GM19240 (cell line): ENCODE data around the gene PEX7.
"Not testable (repeated sequence)": the region's sequence is repeated elsewhere in the genome, so short reads cannot be mapped to it uniquely, and the experiment has no call there.

ENCODE experiments used
- DNase-seq: peaks from one replicate; pipeline ENCODE4 v3.0.0; 2011; ENCODE audit warnings: low spot score; ENCODE audit not compliant: insufficient read length

PEX7 gene

GRCh38 chr6:136895901-136896300, 73.5 kb downstream of the PEX7 start:
- no peak for DNase-seq

- DNase-seq: no peak
Measured at GRCh38 chr6:136897071-136897470, 74.7 kb downstream of the PEX7 start.

GRCh38 chr6:136901212-136901784, 78.9 kb downstream of the PEX7 start:
- DNase-seq: no peak

DNA sequence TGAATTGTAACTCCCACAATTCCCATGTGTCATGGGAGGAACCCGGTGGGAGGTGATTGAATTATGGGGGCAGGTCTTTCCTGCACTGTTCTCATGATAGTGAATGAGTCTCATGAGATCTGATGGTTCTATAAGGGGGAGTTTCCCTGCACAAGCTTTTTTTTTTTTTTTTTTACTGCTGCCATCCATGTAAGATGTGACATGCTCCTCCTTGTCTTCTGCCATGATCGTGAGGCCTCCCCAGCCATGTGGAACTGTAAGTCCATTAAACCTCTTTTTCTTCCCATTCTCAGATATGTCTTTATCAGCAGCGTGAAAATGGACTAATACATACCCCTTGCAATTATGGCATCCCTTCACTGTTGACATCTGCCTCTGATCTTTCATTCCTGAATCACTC, 82.1 kb downstream of the PEX7 start:
- not testable (repeated sequence) for DNase-seq

DNA sequence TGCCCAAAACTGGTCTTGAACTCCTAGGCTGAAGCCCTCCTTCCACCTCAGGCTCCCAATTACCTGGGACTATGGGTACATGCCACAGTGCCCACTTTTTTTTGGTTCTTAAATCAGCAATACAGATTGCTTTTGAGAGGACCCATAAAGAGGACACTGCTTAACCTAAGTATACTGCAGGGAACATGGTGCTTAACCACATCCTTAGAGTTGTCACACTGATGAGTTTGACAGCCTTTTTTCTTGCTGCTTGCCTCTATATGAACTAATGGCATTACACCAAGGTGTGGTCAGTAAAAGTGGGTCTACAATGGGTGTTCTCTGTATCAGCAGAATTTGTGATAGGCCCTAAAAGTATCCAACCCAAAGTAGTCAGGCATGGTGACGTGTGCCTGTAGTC, 92.6 kb downstream of the PEX7 start:
- DNase-seq: no peak

- DNase-seq: no peak
Measured at GRCh38 chr6:136918706-136919105, 96.3 kb downstream of the PEX7 start.

- no peak for DNase-seq
Measured at GRCh38 chr6:136920216-136920615, 97.8 kb downstream of the PEX7 start.

- DNase-seq: no peak
Measured at GRCh38 chr6:136920671-136921380, 98.4 kb downstream of the PEX7 start.

DNA sequence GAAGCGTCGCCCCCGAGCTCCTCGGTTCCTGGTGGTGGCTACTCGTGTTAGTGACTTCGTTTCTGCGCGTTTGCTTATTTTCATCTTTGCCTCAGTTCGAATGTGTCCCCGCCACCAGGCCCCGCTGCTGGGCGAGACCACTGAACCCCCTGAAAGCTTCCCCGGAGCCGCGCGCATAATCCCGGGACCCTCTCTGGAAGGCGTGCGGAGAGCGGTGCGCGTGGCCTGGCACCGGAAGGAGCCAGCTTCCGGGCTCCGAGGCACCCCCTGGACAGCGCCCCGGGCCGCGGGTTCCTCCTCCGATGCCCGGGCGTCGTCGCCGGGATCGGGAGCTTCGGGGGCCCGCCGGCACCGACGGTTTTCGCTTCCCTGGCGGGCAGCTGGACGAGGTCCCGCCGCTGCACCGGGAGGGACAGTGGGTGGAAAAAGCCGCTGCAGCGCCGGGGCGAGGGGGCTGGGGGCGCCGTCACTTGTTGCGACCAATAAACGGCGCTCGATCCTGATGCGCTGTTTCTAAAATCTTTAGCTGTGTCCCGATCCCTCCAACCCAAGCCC, 99.1 kb downstream of the PEX7 start:
- DNase-seq: no peak

- DNase-seq: no peak
Measured at GRCh38 chr6:136921936-136922684, 99.7 kb downstream of the PEX7 start, which contains the start of gene SLC35D3. Gene SLC35D3 (plus strand): TSS chr6:136922301. CDS start chr6:136922429, 128 bp downstream.

GRCh38 chr6:136922685-136923006, 100.3 kb downstream of the PEX7 start:
- no peak for DNase-seq

DNA sequence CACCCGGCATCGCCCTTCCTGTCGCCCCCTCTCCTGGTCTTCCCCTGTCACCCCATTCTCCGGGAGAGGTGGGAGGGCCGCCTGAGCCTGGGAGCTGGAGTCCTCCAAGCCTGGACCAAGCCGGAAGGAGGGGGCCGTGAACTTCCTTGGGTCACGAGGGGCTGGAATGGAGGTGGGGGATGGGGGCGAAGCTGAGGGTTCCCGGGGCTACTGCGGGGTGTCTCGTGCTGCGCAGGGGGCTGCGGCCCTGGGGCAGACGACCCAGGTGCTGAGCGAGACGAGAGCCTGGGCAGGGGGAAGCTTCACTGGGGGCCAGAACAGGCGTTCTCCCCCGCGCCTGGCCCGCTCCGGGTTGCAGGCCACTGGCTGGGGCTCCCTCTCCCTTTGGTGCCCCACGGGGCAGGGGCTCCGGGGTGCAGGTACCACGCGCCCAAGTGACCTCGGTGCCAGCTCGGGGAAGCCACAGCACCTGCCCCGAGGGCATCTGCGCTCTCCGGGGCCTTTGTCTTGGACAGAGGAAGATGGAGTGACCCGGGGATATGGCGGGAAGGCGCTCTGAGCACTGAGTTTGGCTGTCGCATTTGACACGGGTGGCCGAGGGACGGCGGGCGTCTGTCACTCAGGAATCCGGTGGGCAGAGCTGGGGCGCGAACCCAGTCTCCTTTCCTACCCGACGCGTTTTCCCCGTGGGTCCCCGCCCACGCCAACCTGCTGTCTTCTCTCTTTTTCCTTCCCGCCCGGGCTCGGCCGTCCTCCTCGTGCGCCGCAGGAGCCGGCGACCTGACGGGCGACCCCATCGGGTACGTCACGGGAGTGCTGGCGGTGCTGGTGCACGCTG, 100.9 kb downstream of the PEX7 start:
- no peak for DNase-seq

- no peak for DNase-seq
Measured at GRCh38 chr6:136923954-136924673, 101.7 kb downstream of the PEX7 start.

DNA sequence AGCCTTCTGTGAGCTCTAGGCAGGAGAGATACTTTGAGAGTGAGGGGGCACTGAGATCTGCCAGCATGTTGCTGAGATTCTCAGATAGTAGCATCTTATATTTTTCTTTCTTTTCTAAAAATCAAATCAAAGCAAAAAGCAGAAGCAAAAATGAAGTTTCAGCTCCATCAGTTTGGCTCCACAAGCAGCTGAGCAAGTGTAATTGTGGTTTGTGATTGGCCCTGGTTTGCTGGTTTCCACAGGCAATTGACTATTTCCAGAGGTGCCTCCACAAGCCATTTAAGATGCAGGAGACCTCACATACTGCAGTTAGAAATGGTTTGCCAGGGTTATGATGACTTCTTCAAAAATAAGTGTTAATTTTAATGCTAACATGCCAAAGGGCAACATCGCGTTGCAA, 104.0 kb downstream of the PEX7 start:
- DNase-seq: no peak

GRCh38 chr6:136927292-136927691, 104.9 kb downstream of the PEX7 start:
- DNase-seq: no peak

DNA sequence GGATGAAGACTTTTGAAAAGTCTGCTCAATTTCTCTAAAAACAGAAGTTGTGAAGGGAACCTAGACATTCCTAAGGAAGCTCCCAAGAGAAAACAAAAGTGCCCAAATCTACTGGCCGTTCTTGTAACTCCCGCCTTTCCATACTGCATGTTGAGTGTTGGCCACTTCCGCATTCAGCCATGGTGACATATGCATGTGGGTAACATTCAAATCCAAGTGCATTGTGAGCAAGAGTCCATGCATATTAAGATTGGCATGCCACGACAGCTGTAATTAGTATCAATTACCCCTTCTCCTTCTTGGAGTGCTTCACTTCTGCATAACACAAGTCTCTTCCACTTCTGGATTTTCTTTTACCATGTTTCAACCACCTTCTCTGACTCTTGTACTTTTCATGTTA, 108.1 kb downstream of the PEX7 start:
- DNase-seq: no peak

DNA sequence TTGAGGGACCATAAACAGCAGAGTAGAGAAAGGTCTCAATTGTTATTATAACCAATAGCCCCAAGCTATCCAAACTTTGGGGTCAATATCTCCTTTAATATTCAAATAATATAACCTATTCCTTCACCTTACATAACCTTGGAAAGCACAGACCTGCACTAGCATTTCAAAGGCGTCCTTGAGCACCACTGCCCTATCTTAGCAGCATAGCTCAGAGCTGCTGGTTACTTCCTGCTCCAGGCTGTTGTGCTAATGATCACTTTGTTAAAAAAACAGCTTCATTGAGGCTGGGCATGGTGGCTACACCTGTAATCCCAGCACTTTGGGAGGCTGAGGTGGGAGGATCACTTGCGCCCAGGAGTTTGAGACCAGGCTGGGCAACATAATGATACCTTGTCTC, 110.2 kb downstream of the PEX7 start:
- DNase-seq: no peak

GRCh38 chr6:136945072-136945471, 122.7 kb downstream of the PEX7 start:
- DNase-seq: no peak

DNA sequence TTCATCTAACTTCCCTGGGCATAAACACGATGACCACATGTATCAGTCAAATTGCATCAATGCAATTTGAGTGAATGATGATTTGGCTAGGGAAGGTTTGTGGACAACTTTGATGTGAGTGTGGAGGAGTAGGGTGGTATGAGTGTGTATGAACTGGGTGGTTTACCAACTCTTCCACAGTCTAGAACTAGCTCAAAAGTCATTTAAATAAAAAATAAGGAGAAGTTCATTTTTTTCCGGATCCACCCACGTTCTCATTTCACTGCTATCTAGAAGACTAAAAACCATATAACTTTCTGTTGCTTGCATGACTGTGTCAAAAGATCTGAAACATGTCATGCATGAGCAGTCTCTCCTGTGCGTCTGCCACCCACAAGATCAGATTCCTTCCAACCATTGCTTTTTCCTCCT, 123.3 kb downstream of the PEX7 start:
- no peak for DNase-seq

DNA sequence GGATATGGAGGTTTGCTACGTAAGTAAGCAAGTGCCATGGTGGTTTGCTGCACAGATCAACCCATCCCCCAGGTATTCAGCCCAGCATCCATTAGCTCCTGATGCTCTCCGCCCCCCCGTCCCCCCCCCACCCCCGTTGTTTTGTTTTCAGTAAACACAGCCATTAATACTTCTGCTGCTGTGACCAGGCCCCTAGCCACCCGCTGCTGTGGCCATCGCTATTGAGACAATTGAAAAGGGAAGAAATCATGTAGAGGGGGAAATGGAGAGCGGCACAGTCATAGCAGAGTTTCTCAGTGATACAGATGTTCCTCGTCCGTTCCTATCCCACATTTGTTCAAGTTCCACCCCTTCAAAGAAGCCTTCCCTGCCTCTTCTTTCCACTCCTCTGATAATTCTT, 124.6 kb downstream of the PEX7 start:
- DNase-seq: no peak

DNA sequence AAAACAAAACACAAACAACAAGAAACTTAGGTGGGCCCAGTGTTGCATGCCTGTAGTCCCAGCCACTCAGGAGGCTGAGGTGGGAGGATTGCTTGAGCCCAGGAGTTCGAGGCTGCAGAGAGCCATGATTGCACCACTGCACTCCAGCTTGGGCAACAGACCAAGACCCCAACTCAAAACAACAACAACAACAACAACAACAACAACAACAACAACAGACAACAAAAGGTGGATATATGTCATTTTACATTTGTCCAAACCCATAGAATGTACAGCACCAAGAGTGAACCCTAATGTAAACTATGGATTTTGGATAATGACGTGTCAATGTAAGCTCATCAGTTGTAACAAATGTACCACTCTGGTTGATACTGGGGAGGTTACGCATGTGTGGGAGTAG, 127.6 kb downstream of the PEX7 start:
- DNase-seq: not testable (repeated sequence)
